Measurements from ENCODE around the gene WDR91. TPM values are rescaled to one million over a fixed set of nuclear protein-coding genes. Genes with fewer than 3 reads are reported as not detected.

WDR91 gene
- total and polyA plus RNA-seq, 4 donors, result 11.3 to 47.8 (median 21.5) TPM

- Histone ChIP-seq H3K27ac (ENCODE audit: low read depth in 1 of 2, low read length in 1 of 2) (no peak overlapping the region), H3K36me3 (ENCODE audit: control insufficient read depth in 4 of 4, insufficient read depth in 4 of 4, low read length in 4 of 4) (no peaks in the 10 kb centered on the region), H3K27me3 (ENCODE audit: control insufficient read depth in 3 of 3, insufficient read depth in 3 of 3, low read length in 2 of 3) (no peaks in the 10 kb centered on the region), H3K4me1 (ENCODE audit: control insufficient read depth in 5 of 5, insufficient read depth in 5 of 5, low read length in 5 of 5) (peaks cover 0 to 33% (median 22%) of the 10 kb centered on the region in 5 donors), H3K4me3 (no peak overlapping the region), H3K9ac (ENCODE audit: insufficient read depth in 1 of 2, low read length in 2 of 2) (no peak overlapping the region), H3K9me3 (ENCODE audit: control insufficient read depth in 4 of 4, insufficient read depth in 3 of 4, low read length in 3 of 4) (peaks cover 0 to 5% (median 0%) of the 10 kb centered on the region in 4 donors)
- WGBS, 2 donors, result 87 to 89% methylated on average over 3 of the region's 3 CpGs
- no peak for ATAC-seq (ENCODE audit: insufficient read depth, low FRiP score)
- DNase-seq, result no peak
- TF ChIP-seq CTCF (IDR thresholded peaks at IDR 0.05; ENCODE audit: control extremely low read depth, extremely low read depth), result no peak
Measured at GRCh38 chr7:135258585-135258984, 47.3 kb upstream of the WDR91 start.

- Histone ChIP-seq H3K9me3 (ENCODE audit: control insufficient read depth in 4 of 4, insufficient read depth in 3 of 4, low read length in 3 of 4) (peaks cover 0 to 1% (median 0%) of the 10 kb centered on the region in 4 donors), H3K4me1 (ENCODE audit: control insufficient read depth in 5 of 5, insufficient read depth in 5 of 5, low read length in 5 of 5) (peaks cover 0 to 36% (median 22%) of the 10 kb centered on the region in 5 donors), H3K36me3 (ENCODE audit: control insufficient read depth in 4 of 4, insufficient read depth in 4 of 4, low read length in 4 of 4) (no peaks in the 10 kb centered on the region), H3K4me3 (no peak overlapping the region), H3K27me3 (ENCODE audit: control insufficient read depth in 3 of 3, insufficient read depth in 3 of 3, low read length in 2 of 3) (no peaks in the 10 kb centered on the region), H3K9ac (ENCODE audit: insufficient read depth in 1 of 2, low read length in 2 of 2) (no peak overlapping the region), H3K27ac (ENCODE audit: low read depth in 1 of 2, low read length in 1 of 2) (no peak overlapping the region)
- DNase-seq, result no peak
- WGBS, 2 donors, result 78 to 82% methylated on average over 4 of the region's 4 CpGs
- ATAC-seq (ENCODE audit: insufficient read depth, low FRiP score), result no peak
- no peak for TF ChIP-seq CTCF (IDR thresholded peaks at IDR 0.05; ENCODE audit: control extremely low read depth, extremely low read depth)
Measured at GRCh38 chr7:135257790-135258189, 46.5 kb upstream of the WDR91 start.

GRCh38 chr7:135253851-135254771, 42.8 kb upstream of the WDR91 start:
- Histone ChIP-seq H3K4me1 (ENCODE audit: control insufficient read depth in 5 of 5, insufficient read depth in 5 of 5, low read length in 5 of 5) (peaks cover 0 to 23% (median 13%) of the 10 kb centered on the region in 5 donors), H3K9ac (ENCODE audit: insufficient read depth in 1 of 2, low read length in 2 of 2) (peak overlapping the region in 1 of 2 donors; percentile 16), H3K4me3 (no peak overlapping the region), H3K27me3 (ENCODE audit: control insufficient read depth in 3 of 3, insufficient read depth in 3 of 3, low read length in 2 of 3) (no peaks in the 10 kb centered on the region), H3K27ac (ENCODE audit: low read depth in 1 of 2, low read length in 1 of 2) (peak overlapping the region; percentile 62 to 65), H3K9me3 (ENCODE audit: control insufficient read depth in 4 of 4, insufficient read depth in 3 of 4, low read length in 3 of 4) (no peaks in the 10 kb centered on the region), H3K36me3 (ENCODE audit: control insufficient read depth in 4 of 4, insufficient read depth in 4 of 4, low read length in 4 of 4) (no peaks in the 10 kb centered on the region)
- TF ChIP-seq CTCF (IDR thresholded peaks at IDR 0.05; ENCODE audit: control extremely low read depth, extremely low read depth), result no peak
- peak; percentile 57 to 71 (median 59) for DNase-seq
- WGBS, 2 donors, result 33 to 34% methylated on average over 9 of the region's 9 CpGs
- peak; percentile 85 for ATAC-seq (ENCODE audit: insufficient read depth, low FRiP score)

Data from lung (tissue), 12 donors.